Peyer's patch (tissue), 4 donors: ENCODE results near the gene HDAC4.

Experiments
- POLR2A ChIP-seq, 2 donors: fragments of 450-650 bp; IDR thresholded peaks; one replicate each; pipeline ENCODE4 v1.5.1; 2017; ENCODE audit warnings: antibody characterized with exemption in 2 of 2, mild to moderate bottlenecking in 2 of 2, moderate library complexity in 2 of 2
- TF ChIP-seq, protein P1 (sequence below), 6 experiments: fragments of 450-650 bp in 4 of 6; fragments of 200-600 bp in 2 of 6; sonication (generic) in 1 of 6; IDR thresholded peaks; one replicate each; pipeline ENCODE4 v1.5.1; 2017 to 2019; ENCODE audit warnings: antibody characterized with exemption in 6 of 6, mild to moderate bottlenecking in 3 of 6, moderate library complexity in 1 of 6

DNA sequence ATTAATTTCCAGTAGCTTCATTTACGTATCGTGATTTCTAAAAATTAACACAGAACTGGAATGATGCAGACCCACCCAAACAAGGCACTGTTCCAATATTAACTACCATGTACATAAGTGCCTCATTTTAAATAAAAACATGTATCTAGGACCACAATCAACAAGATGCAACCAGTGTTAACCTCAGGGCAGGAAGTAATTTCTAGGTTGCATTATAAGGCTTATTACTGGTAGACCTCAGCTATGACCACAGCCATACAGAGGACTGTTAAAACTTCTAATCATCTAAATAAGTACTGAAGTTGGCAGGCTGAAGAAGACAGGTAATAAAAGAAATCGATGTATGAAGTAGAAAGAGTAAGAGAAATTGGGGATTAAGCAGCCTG is 262.9 kb downstream of the HDAC4 start:
- TF ChIP-seq, protein P1, sequence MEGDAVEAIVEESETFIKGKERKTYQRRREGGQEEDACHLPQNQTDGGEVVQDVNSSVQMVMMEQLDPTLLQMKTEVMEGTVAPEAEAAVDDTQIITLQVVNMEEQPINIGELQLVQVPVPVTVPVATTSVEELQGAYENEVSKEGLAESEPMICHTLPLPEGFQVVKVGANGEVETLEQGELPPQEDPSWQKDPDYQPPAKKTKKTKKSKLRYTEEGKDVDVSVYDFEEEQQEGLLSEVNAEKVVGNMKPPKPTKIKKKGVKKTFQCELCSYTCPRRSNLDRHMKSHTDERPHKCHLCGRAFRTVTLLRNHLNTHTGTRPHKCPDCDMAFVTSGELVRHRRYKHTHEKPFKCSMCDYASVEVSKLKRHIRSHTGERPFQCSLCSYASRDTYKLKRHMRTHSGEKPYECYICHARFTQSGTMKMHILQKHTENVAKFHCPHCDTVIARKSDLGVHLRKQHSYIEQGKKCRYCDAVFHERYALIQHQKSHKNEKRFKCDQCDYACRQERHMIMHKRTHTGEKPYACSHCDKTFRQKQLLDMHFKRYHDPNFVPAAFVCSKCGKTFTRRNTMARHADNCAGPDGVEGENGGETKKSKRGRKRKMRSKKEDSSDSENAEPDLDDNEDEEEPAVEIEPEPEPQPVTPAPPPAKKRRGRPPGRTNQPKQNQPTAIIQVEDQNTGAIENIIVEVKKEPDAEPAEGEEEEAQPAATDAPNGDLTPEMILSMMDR (IDR thresholded peaks at IDR 0.05) = no peak
- no peak for TF ChIP-seq POLR2A (IDR thresholded peaks at IDR 0.05)
